GM23248 (cell line): ENCODE data around the gene GPR75.

ENCODE experiments used
- EZH2 ChIP-seq: fragments of 200-600 bp; sonication (generic); IDR thresholded peaks from 2 replicates; pipeline ENCODE4 v1.6.1; 2018; ENCODE audit warnings: antibody characterized with exemption, mild to moderate bottlenecking; ENCODE audit not compliant: insufficient read depth, poor library complexity, severe bottlenecking
- EZH2phosphoT487 ChIP-seq: fragments of 200-600 bp; sonication (generic); IDR thresholded peaks from 2 replicates; pipeline ENCODE4 v1.6.1; 2018; ENCODE audit warnings: antibody characterized with exemption, moderate library complexity, mild to moderate bottlenecking, low read depth; ENCODE audit not compliant: insufficient read depth

DNA sequence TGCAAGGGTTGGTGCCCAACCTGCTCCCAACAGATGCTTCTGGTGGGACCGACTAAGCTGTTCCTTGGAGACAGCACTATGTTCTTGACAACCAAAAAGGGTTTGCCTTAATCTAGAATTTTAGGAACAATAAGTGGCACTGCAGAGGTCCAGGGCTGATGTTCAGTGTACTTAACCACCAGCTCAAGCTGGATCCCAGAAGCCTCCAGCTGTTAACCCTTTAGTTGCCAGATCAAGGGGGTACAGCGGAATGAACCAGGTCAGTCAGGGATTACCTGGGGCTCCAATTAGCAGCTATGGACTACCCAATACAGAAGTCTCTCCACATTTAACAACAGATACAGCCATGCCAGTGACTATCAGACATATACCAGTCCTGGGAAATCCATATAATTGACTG lies 3.5 kb downstream of the GPR75 start:
- no peak for TF ChIP-seq EZH2
- no peak for TF ChIP-seq EZH2phosphoT487
